Mucosa of descending colon (tissue), 3 donors: Measurements from ENCODE around the gene CPED1. TPM values are rescaled to one million over a fixed set of nuclear protein-coding genes. Genes with fewer than 3 reads are reported as not detected.
A peak's percentile ranks its signal among the peaks of the same experiment; 100 is the strongest.

Experiments used
- ATAC-seq: fragments of 200-7000 bp; cut with Tn5 transposase; one replicate; pipeline ENCODE4 v1.9.1; 2020; ENCODE audit warnings: mild to moderate bottlenecking, moderate library complexity
- DNase-seq, 3 donors: peaks; one replicate each; pipeline ENCODE4 v3.0.0-alpha.2; 2020
- H3K36me3 ChIP-seq: fragments of 200-600 bp; one replicate; pipeline ENCODE4 v1.8.0; 2021; ENCODE audit warnings: low read depth, mild to moderate bottlenecking
- H3K4me1 ChIP-seq: fragments of 200-600 bp; one replicate; pipeline ENCODE4 v1.8.0; 2021; ENCODE audit warnings: low read depth, mild to moderate bottlenecking
- H3K4me3 ChIP-seq: fragments of 200-600 bp; one replicate; pipeline ENCODE4 v1.8.0; 2021; ENCODE audit warnings: mild to moderate bottlenecking
- H3K9me3 ChIP-seq: fragments of 200-600 bp; one replicate; pipeline ENCODE4 v1.8.0; 2021; ENCODE audit warnings: mild to moderate bottlenecking
- intact Hi-C, 2 donors: fragments of 100-400 bp; cut with DNase I in 1 of 2; cut with micrococcal nuclease in 1 of 2; formaldehyde crosslinking; loops; one replicate each; pipeline versions ENCODE4 v1.11.0 to v1.11.1; 2022; cut with DNase I, micrococcal nuclease
- total RNA-seq, 3 donors: library from RNA; stranded (reverse); fragmentation: NEBNext Ultra II Directional in 2 of 3; extraction: Animal tissue kit (Norgen Biotek cat#: 25700) in 2 of 3; gene quantifications; one replicate each; pipeline versions ENCODE4 v1.2.1 to v1.2.4, GENCODE V29; 2021 to 2023
- TF ChIP-seq, protein P1 (sequence below): fragments of 200-600 bp; IDR thresholded peaks from one replicate; pipeline ENCODE4 v1.8.0; 2022; ENCODE audit warnings: antibody characterized with exemption, mild to moderate bottlenecking
- donor health status: DM: no; HTN: no; CAD: no; lungs with moderate emphysema.
- donor health status: DM: no; HTN: no; CAD: no.
- donor health status: DM: no; HTN: yes; CAD: no.

The CPED1 gene
- total RNA-seq, 3 donors from 2014 or later: 6.5 to 67.7 (median 8.8) TPM

DNA sequence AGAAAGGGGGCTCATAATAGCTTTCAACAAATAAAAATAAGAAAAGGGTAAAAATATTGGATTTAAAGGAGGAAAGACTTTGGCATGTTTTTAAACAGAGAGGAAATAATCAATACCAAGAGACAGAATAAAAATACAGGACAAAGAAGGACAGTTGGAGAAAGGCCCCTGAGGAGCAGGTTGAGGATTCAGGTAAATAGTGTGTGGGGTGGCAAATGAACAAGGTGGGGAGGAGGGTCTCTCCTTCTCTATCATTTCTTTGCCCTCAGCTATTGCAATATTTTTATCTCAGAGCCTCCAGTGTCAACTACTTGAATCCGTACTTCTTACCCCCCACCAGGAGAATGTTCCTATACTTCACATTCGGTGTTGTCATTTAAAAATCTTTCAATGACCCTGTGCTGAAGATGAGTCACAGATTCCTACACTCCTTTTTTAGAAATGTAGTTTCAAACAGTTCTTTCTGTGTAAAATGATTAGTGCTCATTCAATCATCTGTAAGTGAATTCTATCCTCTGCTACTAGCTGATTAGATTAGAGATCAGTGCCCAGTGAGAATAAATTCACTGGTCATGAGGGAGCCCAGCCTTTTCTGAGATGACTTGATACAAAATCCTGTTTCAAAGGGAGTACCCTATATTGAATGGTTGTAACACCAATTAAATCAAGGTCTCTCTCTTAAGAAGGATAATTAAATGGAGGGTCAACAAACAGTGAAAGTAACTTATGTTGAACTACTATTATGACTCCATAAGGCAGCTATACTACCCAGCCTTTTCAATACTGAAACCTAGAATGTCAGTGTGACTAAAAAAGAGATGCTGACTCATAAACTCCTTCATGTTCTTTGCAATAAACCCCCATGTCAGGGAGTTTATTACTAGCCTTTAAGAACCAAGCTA lies 289.9 kb downstream of the CPED1 start:
- intact Hi-C loops: no loop called here
- ATAC-seq (peak; percentile 42), DNase-seq (no peak)
- TF ChIP-seq, protein P1, sequence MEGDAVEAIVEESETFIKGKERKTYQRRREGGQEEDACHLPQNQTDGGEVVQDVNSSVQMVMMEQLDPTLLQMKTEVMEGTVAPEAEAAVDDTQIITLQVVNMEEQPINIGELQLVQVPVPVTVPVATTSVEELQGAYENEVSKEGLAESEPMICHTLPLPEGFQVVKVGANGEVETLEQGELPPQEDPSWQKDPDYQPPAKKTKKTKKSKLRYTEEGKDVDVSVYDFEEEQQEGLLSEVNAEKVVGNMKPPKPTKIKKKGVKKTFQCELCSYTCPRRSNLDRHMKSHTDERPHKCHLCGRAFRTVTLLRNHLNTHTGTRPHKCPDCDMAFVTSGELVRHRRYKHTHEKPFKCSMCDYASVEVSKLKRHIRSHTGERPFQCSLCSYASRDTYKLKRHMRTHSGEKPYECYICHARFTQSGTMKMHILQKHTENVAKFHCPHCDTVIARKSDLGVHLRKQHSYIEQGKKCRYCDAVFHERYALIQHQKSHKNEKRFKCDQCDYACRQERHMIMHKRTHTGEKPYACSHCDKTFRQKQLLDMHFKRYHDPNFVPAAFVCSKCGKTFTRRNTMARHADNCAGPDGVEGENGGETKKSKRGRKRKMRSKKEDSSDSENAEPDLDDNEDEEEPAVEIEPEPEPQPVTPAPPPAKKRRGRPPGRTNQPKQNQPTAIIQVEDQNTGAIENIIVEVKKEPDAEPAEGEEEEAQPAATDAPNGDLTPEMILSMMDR: no peak
- no peaks in the 10 kb centered on the region for H3K9me3 ChIP-seq
- H3K36me3 ChIP-seq: no peaks in the 10 kb centered on the region
- H3K4me1 ChIP-seq: no peaks in the 10 kb centered on the region
- no peak overlapping the region for H3K4me3 ChIP-seq

DNA sequence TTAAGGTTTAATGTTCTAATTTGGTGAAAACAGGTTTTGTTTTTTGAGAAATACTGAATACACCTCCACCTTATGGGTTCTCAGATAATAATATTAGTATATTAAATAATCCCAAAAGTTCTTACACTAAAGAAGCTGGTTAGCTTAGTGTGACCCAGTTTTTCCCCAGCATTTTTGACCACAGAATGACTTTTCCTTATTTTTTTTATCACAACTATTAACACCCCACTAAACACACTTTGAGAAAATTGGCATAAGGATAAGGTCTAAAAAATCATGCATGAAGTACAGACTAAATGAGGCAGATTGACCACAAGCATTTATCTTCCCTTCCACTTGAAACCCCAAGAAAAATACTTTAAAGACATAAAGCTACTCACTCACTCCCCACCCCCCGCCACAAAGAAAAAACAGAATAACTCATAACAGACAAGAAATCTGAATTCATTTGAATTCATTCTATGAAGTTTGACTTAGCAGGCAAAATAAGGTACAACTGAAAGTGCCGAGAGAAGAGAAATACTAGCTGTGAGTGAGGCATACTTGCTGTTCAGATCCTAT lies 290.6 kb downstream of the CPED1 start:
- Histone ChIP-seq H3K9me3 (no peaks in the 10 kb centered on the region), H3K4me3 (no peak overlapping the region), H3K4me1 (no peaks in the 10 kb centered on the region), H3K36me3 (no peaks in the 10 kb centered on the region)
- ATAC-seq (no peak), DNase-seq (no peak)
- intact Hi-C loops: no loop called here
- TF ChIP-seq, protein P1: no peak

DNA sequence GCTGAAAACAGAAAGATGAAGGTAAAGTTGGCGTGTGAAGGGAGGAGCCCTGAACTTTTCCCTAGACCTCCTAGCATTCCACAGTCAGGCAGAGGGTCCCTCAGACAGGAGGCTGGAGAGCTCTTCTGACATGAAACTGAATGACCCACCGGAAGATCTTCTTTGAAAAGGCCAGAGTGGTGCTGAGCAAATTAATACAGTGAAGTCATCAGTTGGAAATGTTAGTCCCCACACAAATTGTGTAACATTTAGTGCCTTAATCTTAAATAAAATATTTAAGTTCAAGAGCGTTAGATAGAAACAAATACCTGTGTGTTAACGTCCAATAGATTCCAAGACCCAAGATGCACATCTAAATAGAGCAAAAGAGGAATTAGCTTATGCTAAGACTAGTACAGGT lies 291.3 kb downstream of the CPED1 start:
- ATAC-seq: no peak
- Histone ChIP-seq H3K9me3 (peaks cover 3% of the 10 kb centered on the region), H3K36me3 (no peaks in the 10 kb centered on the region), H3K4me3 (no peak overlapping the region), H3K4me1 (no peaks in the 10 kb centered on the region)
- DNase-seq: no peak
- TF ChIP-seq, protein P1: no peak
- intact Hi-C loops: no loop called here

DNA sequence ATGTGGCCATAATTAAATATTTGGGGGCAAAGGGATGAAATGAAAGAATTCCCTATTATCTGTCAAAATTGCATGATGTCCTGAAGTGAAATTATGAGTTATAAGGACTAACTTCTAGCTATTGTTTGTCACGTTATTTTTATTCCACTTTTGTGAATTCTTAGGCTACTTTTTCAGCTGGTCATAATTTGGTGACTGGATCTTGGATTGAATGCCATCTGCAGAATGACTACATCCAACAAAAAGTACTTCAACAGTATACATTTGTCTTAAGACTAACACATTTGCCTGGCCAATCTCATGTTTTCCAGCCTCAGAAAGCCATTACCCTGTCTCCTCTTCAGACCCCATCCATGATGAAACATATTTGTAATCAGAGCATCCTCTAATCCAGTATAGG lies 292.1 kb downstream of the CPED1 start:
- Histone ChIP-seq H3K4me3 (no peak overlapping the region), H3K36me3 (no peaks in the 10 kb centered on the region), H3K4me1 (no peaks in the 10 kb centered on the region), H3K9me3 (peaks cover 8% of the 10 kb centered on the region)
- no peak for DNase-seq
- no peak for ATAC-seq
- TF ChIP-seq, protein P1: no peak
- intact Hi-C loops: no loop called here

DNA sequence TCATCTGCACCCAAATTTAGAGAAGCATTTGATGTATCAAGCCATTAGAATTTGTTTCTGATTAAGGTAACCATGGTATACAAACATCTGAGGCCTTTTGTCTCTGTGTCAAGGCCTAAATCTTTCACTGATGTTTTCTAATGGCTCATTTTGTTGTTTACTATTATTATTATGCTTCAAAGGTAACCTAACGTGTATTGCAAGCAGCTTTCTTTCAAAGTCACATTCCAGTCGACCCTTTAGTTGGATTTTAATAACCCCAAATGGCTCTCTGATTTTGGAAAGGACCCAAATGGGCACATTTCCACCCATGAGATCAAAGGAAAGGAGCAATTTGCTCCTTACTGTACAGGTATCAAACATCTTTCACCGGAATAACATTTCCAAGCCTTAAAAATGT lies 293.6 kb downstream of the CPED1 start:
- intact Hi-C loops: no loop called here
- H3K9me3 ChIP-seq: peaks cover 8% of the 10 kb centered on the region
- no peaks in the 10 kb centered on the region for H3K4me1 ChIP-seq
- no peak for ATAC-seq
- TF ChIP-seq, protein P1: no peak
- H3K4me3 ChIP-seq: no peak overlapping the region
- no peak for DNase-seq
- H3K36me3 ChIP-seq: no peaks in the 10 kb centered on the region
